ENCODE measurements around the gene SPIRE1. TPM values are rescaled to one million over a fixed set of nuclear protein-coding genes. Genes with fewer than 3 reads are reported as not detected.

The SPIRE1 gene
- total RNA-seq, 4 donors from 2014 or later, result 55.5 to 72.5 (median 60.4) TPM

DNA sequence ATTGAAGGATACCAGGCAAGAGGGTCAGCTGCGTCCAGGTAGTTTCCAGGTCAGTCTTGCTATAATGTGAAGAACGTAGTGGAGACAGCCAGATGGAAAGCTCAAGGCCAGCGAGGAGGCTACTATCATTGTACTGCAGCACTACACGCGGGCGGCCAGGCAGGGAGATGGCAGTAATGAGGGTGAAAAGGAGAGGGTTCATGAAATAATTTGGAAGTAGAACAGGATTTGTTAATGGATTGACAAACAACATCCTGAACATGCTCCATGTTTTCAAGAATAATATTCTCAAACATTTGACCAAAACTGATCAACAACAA, 17.1 kb downstream of the SPIRE1 start:
- Histone ChIP-seq H3K27ac (no peak overlapping the region), H3K4me3 (no peak overlapping the region), H3K9me3 (no peaks in the 10 kb centered on the region), H3K4me1 (peaks cover 0 to 44% (median 8%) of the 10 kb centered on the region in 4 donors), H3K36me3 (no peaks in the 10 kb centered on the region), H3K27me3 (no peaks in the 10 kb centered on the region)
- no peak for TF ChIP-seq POLR2A (IDR thresholded peaks at IDR 0.05)
- no peak for TF ChIP-seq EP300 (IDR thresholded peaks at IDR 0.05)
- no peak for TF ChIP-seq CTCF (IDR thresholded peaks at IDR 0.05)
- 90 to 93% methylated on average over 6 of the region's 6 CpGs for WGBS, 2 donors
- no peak for DNase-seq (ENCODE audit: low spot score in 2 of 2)

- Histone ChIP-seq H3K9me3 (no peaks in the 10 kb centered on the region), H3K4me1 (peaks cover 0 to 38% (median 5%) of the 10 kb centered on the region in 4 donors), H3K27ac (no peak overlapping the region), H3K4me3 (no peak overlapping the region), H3K27me3 (no peaks in the 10 kb centered on the region), H3K36me3 (no peaks in the 10 kb centered on the region)
- TF ChIP-seq EP300 (IDR thresholded peaks at IDR 0.05) (no peak), CTCF (IDR thresholded peaks at IDR 0.05) (no peak), POLR2A (IDR thresholded peaks at IDR 0.05) (no peak)
- WGBS, 2 donors, result 82 to 84% methylated on average over 5 of the region's 5 CpGs
- DNase-seq (ENCODE audit: low spot score in 2 of 2), result no peak
Observed at GRCh38 chr18:12639990-12640880, 17.7 kb downstream of the SPIRE1 start.

DNA sequence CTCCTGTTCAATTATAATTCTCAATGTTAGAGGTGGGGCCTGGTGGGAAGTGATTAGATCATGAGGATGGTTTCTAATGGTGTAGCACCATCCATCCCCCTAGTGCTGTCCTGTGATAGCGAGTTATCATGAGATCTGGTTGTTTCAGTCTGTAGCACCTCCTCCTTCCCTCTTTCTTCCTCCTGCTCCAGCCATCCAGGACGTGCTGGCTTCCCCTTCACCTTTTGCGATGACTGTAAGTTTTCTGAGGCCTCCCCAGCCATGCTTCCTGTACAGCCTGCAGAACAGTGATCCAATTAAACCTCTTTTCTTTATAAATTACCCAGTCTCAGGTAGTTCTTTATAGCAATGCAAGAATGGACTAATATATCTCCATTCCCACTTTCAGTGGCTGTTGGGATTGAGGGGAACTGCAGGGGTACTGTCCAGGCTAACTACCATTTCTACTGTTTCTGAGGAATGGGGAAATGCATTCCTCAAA, 19.2 kb downstream of the SPIRE1 start:
- DNase-seq (ENCODE audit: low spot score in 2 of 2), result no peak
- Histone ChIP-seq H3K4me3 (no peak overlapping the region), H3K4me1 (peaks cover 0 to 27% (median 0%) of the 10 kb centered on the region in 4 donors), H3K9me3 (no peaks in the 10 kb centered on the region), H3K36me3 (peaks cover 0 to 5% (median 0%) of the 10 kb centered on the region in 3 donors), H3K27me3 (no peaks in the 10 kb centered on the region), H3K27ac (no peak overlapping the region)
- WGBS, 2 donors, result 59 to 76% methylated on average over 3 of the region's 3 CpGs
- TF ChIP-seq EP300 (IDR thresholded peaks at IDR 0.05), result no peak
- no peak for TF ChIP-seq POLR2A (IDR thresholded peaks at IDR 0.05)
- no peak for TF ChIP-seq CTCF (IDR thresholded peaks at IDR 0.05)

- H3K27me3 ChIP-seq, result no peaks in the 10 kb centered on the region
- peaks cover 0 to 27% (median 0%) of the 10 kb centered on the region in 4 donors for H3K4me1 ChIP-seq
- no peak for DNase-seq (ENCODE audit: low spot score in 2 of 2)
- 95 to 97% methylated on average over 4 of the region's 4 CpGs for whole genome bisulfite sequencing, 2 donors
- no peak overlapping the region for H3K4me3 ChIP-seq
- H3K27ac ChIP-seq, result no peak overlapping the region
- H3K9me3 ChIP-seq, result no peaks in the 10 kb centered on the region
- H3K36me3 ChIP-seq, result peaks cover 0 to 11% (median 0%) of the 10 kb centered on the region in 3 donors
- TF ChIP-seq EP300 (IDR thresholded peaks at IDR 0.05) (no peak), POLR2A (IDR thresholded peaks at IDR 0.05) (no peak), CTCF (IDR thresholded peaks at IDR 0.05) (no peak)
Observed at GRCh38 chr18:12637901-12638643, 19.8 kb downstream of the SPIRE1 start.

GRCh38 chr18:12637393-12637792, 20.5 kb downstream of the SPIRE1 start:
- Histone ChIP-seq H3K4me3 (no peak overlapping the region), H3K27ac (no peak overlapping the region), H3K4me1 (peaks cover 0 to 25% (median 0%) of the 10 kb centered on the region in 4 donors), H3K36me3 (peaks cover 0 to 16% (median 0%) of the 10 kb centered on the region in 3 donors), H3K27me3 (no peaks in the 10 kb centered on the region), H3K9me3 (no peaks in the 10 kb centered on the region)
- TF ChIP-seq POLR2A (IDR thresholded peaks at IDR 0.05) (no peak), CTCF (IDR thresholded peaks at IDR 0.05) (no peak), EP300 (IDR thresholded peaks at IDR 0.05) (no peak)
- DNase-seq (ENCODE audit: low spot score in 2 of 2), result no peak
- WGBS, 2 donors, result 87% methylated on average over 3 of the region's 3 CpGs

Measured in tibial nerve (tissue), 4 donors.